GDM1 (cell line): Measurements from ENCODE around the gene AMN.
"Not testable (repeated sequence)": the region's sequence is repeated elsewhere in the genome, so short reads cannot be mapped to it uniquely, and the experiment has no call there.

Experiments
- DNase-seq: peaks from one replicate; lab custom pipeline; 2025; lab: John Stamatoyannopoulos, UW

The AMN gene

GRCh38 chr14:102922490-102923200 is at the start of gene AMN:
AMN (plus strand) TSS chr14:102922663; CDS start chr14:102922689, 26 bp downstream.
- DNase-seq: no peak

- no peak for DNase-seq
These were observed 49.3 kb upstream of the AMN start for GRCh38 chr14:102873131-102873530.

- DNase-seq: no peak
These were observed 48.9 kb upstream of the AMN start for GRCh38 chr14:102873546-102874061.

- DNase-seq: no peak
These were observed 46.8 kb upstream of the AMN start for GRCh38 chr14:102875652-102876051.

- DNase-seq: not testable (repeated sequence)
These were observed 45.0 kb upstream of the AMN start for GRCh38 chr14:102877511-102877910.

- DNase-seq: no peak
These were observed 44.1 kb upstream of the AMN start for GRCh38 chr14:102878174-102878969.

- DNase-seq: no peak
These were observed 43.4 kb upstream of the AMN start for GRCh38 chr14:102878970-102879460.

GRCh38 chr14:102882226-102882906 is 40.1 kb upstream of the AMN start:
- no peak for DNase-seq

- DNase-seq: no peak
These were observed 39.3 kb upstream of the AMN start for GRCh38 chr14:102883089-102883541.

GRCh38 chr14:102883554-102883953 is 38.9 kb upstream of the AMN start:
- no peak for DNase-seq

GRCh38 chr14:102885737-102886447 is 36.6 kb upstream of the AMN start:
- DNase-seq: no peak

- DNase-seq: no peak
These were observed 33.7 kb upstream of the AMN start for GRCh38 chr14:102888748-102889147.

GRCh38 chr14:102889615-102890014 is 32.8 kb upstream of the AMN start:
- DNase-seq: no peak

- no peak for DNase-seq
These were observed 31.4 kb upstream of the AMN start for GRCh38 chr14:102891111-102891510.

- no peak for DNase-seq
These were observed 30.9 kb upstream of the AMN start for GRCh38 chr14:102891556-102891955.

GRCh38 chr14:102892651-102893050 is 29.8 kb upstream of the AMN start:
- DNase-seq: no peak

GRCh38 chr14:102893452-102893851 is 29.0 kb upstream of the AMN start:
- no peak for DNase-seq

- not testable (repeated sequence) for DNase-seq
These were observed 25.7 kb upstream of the AMN start for GRCh38 chr14:102896735-102897134.

- DNase-seq: no peak
These were observed 25.0 kb upstream of the AMN start for GRCh38 chr14:102897299-102898027.

GRCh38 chr14:102898298-102898697 is 24.2 kb upstream of the AMN start:
- DNase-seq: no peak
